ENCODE measurements around the gene TTF1. TPM values are rescaled to one million over a fixed set of nuclear protein-coding genes. Genes with fewer than 3 reads are reported as not detected.

Gene TTF1
- total and polyA plus RNA-seq, 2 donors from 2014 or later: 10.3 to 16.3 TPM

DNA sequence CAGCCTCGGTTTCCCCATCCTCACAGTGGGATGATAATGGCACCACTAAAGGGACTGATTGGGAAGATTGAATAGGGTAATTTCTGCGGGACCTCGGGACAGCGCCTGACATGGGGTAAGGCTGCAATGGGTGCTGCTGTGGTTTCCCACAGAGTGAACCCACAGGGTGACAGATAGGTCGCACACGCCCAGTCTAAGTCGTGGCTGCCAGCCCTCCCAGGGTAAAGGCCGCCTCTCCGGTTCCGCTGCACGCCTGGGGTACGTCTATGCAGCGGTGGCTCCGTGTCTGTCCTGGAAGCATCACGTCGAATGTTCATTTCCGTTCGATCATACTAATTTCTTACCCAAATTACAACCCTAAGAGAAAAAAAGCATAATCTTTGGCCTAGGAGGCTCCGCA, 4.0 kb upstream of the TTF1 start:
- Histone ChIP-seq H3K27me3 (ENCODE audit: control insufficient read depth, insufficient read depth, low read length) (peaks cover 4% of the 10 kb centered on the region), H3K4me3 (ENCODE audit: low read length in 3 of 3) (peak overlapping the region in 2 of 3 donors; percentile 16 to 21)
- TF ChIP-seq, protein P1, sequence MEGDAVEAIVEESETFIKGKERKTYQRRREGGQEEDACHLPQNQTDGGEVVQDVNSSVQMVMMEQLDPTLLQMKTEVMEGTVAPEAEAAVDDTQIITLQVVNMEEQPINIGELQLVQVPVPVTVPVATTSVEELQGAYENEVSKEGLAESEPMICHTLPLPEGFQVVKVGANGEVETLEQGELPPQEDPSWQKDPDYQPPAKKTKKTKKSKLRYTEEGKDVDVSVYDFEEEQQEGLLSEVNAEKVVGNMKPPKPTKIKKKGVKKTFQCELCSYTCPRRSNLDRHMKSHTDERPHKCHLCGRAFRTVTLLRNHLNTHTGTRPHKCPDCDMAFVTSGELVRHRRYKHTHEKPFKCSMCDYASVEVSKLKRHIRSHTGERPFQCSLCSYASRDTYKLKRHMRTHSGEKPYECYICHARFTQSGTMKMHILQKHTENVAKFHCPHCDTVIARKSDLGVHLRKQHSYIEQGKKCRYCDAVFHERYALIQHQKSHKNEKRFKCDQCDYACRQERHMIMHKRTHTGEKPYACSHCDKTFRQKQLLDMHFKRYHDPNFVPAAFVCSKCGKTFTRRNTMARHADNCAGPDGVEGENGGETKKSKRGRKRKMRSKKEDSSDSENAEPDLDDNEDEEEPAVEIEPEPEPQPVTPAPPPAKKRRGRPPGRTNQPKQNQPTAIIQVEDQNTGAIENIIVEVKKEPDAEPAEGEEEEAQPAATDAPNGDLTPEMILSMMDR (IDR thresholded peaks at IDR 0.05; ENCODE audit: borderline replicate concordance, extremely low read depth, insufficient read depth): no peak

DNA sequence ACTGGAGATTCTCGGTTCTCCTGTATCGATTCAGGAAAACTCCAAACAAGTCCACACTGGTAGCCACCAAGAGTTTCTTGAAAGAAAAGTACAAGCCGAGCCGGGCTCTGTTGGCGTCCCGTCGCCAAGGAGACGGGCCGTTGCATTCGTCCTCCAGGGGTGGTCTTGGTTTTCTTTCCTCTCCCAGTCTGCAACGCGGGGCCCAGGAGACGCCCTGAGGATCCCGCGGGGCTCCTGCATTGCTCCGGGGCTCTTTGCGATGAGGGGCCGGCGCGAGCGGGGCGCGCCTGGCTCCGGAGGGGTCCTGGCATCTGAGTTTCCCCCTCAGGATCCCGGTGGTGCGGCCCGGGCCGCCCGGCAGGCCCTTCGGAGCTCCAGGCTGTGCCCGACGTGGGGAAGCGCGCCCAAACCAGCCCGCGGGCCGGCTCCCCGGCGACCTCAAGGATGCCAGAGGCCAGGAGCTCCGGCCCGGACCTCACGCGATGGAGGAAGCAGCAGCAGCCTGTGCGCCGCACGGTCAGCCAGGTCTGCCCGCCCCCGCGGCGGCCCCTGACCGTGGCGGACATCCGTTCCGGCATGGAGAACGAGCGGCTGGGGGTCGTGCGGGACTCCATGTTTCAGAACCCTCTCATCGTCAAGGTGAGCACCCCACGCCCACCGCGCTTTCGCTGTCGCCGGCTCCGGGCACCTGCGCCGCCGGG, 3.3 kb upstream of the TTF1 start, which contains the start of gene CFAP77:
Gene CFAP77 (plus strand): TSS at position 384 of the 701 bp plus-strand sequence. CDS start 61 bp downstream, at position 445.
- FAIRE-seq (no peak), DNase-seq (peak; percentile 65 to 81 (median 74))
- Histone ChIP-seq H3K36me3 (ENCODE audit: control insufficient read depth in 2 of 3, insufficient read depth in 3 of 3, low read length in 3 of 3) (no peaks in the 10 kb centered on the region), H3K27me3 (ENCODE audit: control insufficient read depth, insufficient read depth, low read length) (peaks cover 4% of the 10 kb centered on the region), H3K4me1 (ENCODE audit: control insufficient read depth in 2 of 3, insufficient read depth in 2 of 3, low read depth in 1 of 3, low read length in 3 of 3) (peaks cover 0 to 23% (median 0%) of the 10 kb centered on the region in 3 donors), H3K4me3 (ENCODE audit: low read length in 3 of 3) (peak within 1 kb of the TSS; percentile 16 to 31 (median 21)), H3K9ac (ENCODE audit: low read length in 3 of 3) (peak within 1 kb of the TSS in 1 of 3 donors; percentile 16), H3K27ac (ENCODE audit: low read depth in 2 of 2, low read length in 2 of 2) (no peak within 1 kb of the TSS), H3K9me3 (ENCODE audit: control insufficient read depth in 2 of 3, insufficient read depth in 1 of 3, low read length in 3 of 3) (no peaks in the 10 kb centered on the region)
- intact Hi-C loops (cut with DNase I): loop anchor here (10.0 kb wide), 1 partner anchor 165 kb away; no protein-coding TSS in a partner anchor
- TF ChIP-seq, protein P1 (IDR thresholded peaks at IDR 0.05; ENCODE audit: borderline replicate concordance, extremely low read depth, insufficient read depth): no peak

More for the DNA sequence above, 4.0 kb upstream of the TTF1 start:
- intact Hi-C loops (cut with DNase I): loop anchor here (10.0 kb wide), 1 partner anchor 164 kb away; no protein-coding TSS in a partner anchor
- no peak overlapping the region for H3K27ac ChIP-seq (ENCODE audit: low read depth in 2 of 2, low read length in 2 of 2)
- peaks cover 0 to 22% (median 0%) of the 10 kb centered on the region in 3 donors for H3K4me1 ChIP-seq (ENCODE audit: control insufficient read depth in 2 of 3, insufficient read depth in 2 of 3, low read depth in 1 of 3, low read length in 3 of 3)
- no peak overlapping the region for H3K9ac ChIP-seq (ENCODE audit: low read length in 3 of 3)
- no peaks in the 10 kb centered on the region for H3K36me3 ChIP-seq (ENCODE audit: control insufficient read depth in 2 of 3, insufficient read depth in 3 of 3, low read length in 3 of 3)
- H3K9me3 ChIP-seq (ENCODE audit: control insufficient read depth in 2 of 3, insufficient read depth in 1 of 3, low read length in 3 of 3): no peaks in the 10 kb centered on the region
- DNase-seq: peak in 1 of 5 donors; percentile 47
- no peak for FAIRE-seq

DNA sequence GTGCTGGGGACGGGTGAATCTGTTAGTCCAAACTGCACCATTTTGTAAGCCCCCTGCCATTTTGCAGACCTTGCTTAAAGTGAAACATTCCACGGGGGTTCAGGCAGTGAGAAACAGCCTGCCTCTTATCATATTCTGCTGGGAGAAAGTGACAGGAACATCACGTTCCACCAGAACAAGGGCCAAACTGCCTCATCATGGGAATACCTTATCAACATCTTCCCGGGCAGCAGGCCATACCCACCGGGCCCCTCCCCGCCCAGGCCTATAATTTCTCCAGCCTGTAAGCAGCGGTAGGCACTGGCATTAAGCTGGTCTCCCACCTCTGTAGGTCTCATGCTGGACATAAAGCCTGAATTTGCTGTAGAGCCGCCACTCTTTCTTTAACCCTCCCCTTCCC, 1.9 kb upstream of the TTF1 start:
- FAIRE-seq (no peak), DNase-seq (no peak)
- Histone ChIP-seq H3K9ac (ENCODE audit: low read length in 3 of 3) (no peak overlapping the region), H3K27me3 (ENCODE audit: control insufficient read depth, insufficient read depth, low read length) (peaks cover 2% of the 10 kb centered on the region), H3K36me3 (ENCODE audit: control insufficient read depth in 2 of 3, insufficient read depth in 3 of 3, low read length in 3 of 3) (no peaks in the 10 kb centered on the region), H3K27ac (ENCODE audit: low read depth in 2 of 2, low read length in 2 of 2) (no peak overlapping the region), H3K4me3 (ENCODE audit: low read length in 3 of 3) (no peak overlapping the region), H3K9me3 (ENCODE audit: control insufficient read depth in 2 of 3, insufficient read depth in 1 of 3, low read length in 3 of 3) (no peaks in the 10 kb centered on the region), H3K4me1 (ENCODE audit: control insufficient read depth in 2 of 3, insufficient read depth in 2 of 3, low read depth in 1 of 3, low read length in 3 of 3) (peaks cover 0 to 23% (median 0%) of the 10 kb centered on the region in 3 donors)
- intact Hi-C loops (cut with DNase I): no loop called here
- TF ChIP-seq, protein P1 (IDR thresholded peaks at IDR 0.05; ENCODE audit: borderline replicate concordance, extremely low read depth, insufficient read depth): no peak
